Thyroid gland (tissue), 4 donors: ENCODE results near the gene SMPDL3B. TPM values are rescaled to one million over a fixed set of nuclear protein-coding genes. Genes with fewer than 3 reads are reported as not detected.

ENCODE experiments used
- DNase-seq, 2 donors: peaks; one replicate each; pipeline ENCODE4 v3.0.0-alpha.2; 2019
- H3K27ac ChIP-seq, 3 donors: fragments of 200-600 bp; sonication (generic); 1 replicate in 2 of 3; 2 replicates in 1 of 3; pipeline ENCODE4 v1.5.1; 2016 to 2019; ENCODE audit warnings: mild to moderate bottlenecking in 1 of 3, moderate library complexity in 1 of 3
- H3K27me3 ChIP-seq: fragments of 200-600 bp; sonication (generic); one replicate; pipeline ENCODE4 v1.5.1; 2019
- H3K36me3 ChIP-seq, 2 donors: fragments of 200-600 bp; sonication (generic); one replicate each; pipeline ENCODE4 v1.5.1; 2016 to 2019
- H3K4me1 ChIP-seq, 2 donors: fragments of 200-600 bp; sonication (generic); one replicate each; pipeline ENCODE4 v1.5.1; 2017 to 2019
- H3K4me3 ChIP-seq, 3 donors: fragments of 200-600 bp; sonication (generic); replicated peaks in 1 of 3; 1 replicate in 2 of 3; 2 replicates in 1 of 3; pipeline ENCODE4 v1.5.1; 2016; ENCODE audit warnings: mild to moderate bottlenecking in 1 of 3
- H3K9me3 ChIP-seq: fragments of 200-600 bp; sonication (generic); one replicate; pipeline ENCODE4 v1.5.1; 2017
- POLR2A ChIP-seq, 2 donors: fragments of 450-650 bp; IDR thresholded peaks; one replicate each; pipeline ENCODE4 v1.6.1; 2017; ENCODE audit warnings: antibody characterized with exemption in 2 of 2, mild to moderate bottlenecking in 2 of 2, moderate library complexity in 1 of 2
- WGBS, 2 donors: methylation state at CpG; one replicate each; pipeline ENCODE4 v1.1.5; 2017; 5-methylcytosine and 5-hydroxymethylcytosine counted together
- intact Hi-C: fragments of 100-400 bp; cut with DNase I; formaldehyde crosslinking; loops from one replicate; pipeline ENCODE4 v1.15.1; 2023
- total RNA-seq, 4 donors: library from RNA; depleted of rRNA; stranded (reverse); fragments of >200 nt; gene quantifications; one replicate each; pipeline ENCODE4 v1.2.3, GENCODE V29; 2016
- TF ChIP-seq, protein P1 (sequence below), 6 experiments: fragments of 200-600 bp in 3 of 6; fragments of 450-650 bp in 3 of 6; sonication (generic) in 3 of 6; IDR thresholded peaks; one replicate each; pipeline ENCODE4 v1.5.1; 2016 to 2019; ENCODE audit warnings: antibody characterized with exemption in 6 of 6, mild to moderate bottlenecking in 2 of 6, inconsistent platforms in 1 of 6, moderate library complexity in 1 of 6

The SMPDL3B gene
- total RNA-seq, 4 donors from 2014 or later: 22.3 to 37.8 (median 26.9) TPM

DNA sequence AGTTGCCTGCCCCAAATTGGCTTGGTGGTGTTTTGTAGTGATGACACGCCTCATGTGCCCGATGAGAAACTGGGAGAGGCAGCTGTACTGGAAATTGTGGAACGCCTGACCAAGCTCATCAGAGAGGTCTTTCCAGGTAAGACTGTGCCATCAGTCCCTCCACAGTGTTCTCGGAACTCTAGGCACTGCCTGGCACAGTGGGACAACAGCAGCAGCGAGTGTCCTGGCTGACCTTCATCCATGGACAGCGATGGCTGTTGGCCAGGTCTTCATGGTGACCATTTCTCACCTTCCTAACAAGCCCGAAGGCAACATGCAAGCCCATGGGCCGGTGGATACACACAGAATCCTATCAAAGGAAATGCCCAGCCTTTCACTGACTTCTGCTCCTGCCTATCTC lies 14.2 kb downstream of the SMPDL3B start:
- DNase-seq: no peak
- TF ChIP-seq, protein P1, sequence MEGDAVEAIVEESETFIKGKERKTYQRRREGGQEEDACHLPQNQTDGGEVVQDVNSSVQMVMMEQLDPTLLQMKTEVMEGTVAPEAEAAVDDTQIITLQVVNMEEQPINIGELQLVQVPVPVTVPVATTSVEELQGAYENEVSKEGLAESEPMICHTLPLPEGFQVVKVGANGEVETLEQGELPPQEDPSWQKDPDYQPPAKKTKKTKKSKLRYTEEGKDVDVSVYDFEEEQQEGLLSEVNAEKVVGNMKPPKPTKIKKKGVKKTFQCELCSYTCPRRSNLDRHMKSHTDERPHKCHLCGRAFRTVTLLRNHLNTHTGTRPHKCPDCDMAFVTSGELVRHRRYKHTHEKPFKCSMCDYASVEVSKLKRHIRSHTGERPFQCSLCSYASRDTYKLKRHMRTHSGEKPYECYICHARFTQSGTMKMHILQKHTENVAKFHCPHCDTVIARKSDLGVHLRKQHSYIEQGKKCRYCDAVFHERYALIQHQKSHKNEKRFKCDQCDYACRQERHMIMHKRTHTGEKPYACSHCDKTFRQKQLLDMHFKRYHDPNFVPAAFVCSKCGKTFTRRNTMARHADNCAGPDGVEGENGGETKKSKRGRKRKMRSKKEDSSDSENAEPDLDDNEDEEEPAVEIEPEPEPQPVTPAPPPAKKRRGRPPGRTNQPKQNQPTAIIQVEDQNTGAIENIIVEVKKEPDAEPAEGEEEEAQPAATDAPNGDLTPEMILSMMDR (IDR thresholded peaks at IDR 0.05): no peak
- no peak for TF ChIP-seq POLR2A (IDR thresholded peaks at IDR 0.05)
- H3K4me3 ChIP-seq: no peak overlapping the region
- H3K27me3 ChIP-seq: no peaks in the 10 kb centered on the region
- H3K36me3 ChIP-seq: no peaks in the 10 kb centered on the region
- H3K4me1 ChIP-seq: no peaks in the 10 kb centered on the region
- intact Hi-C loops: no loop called here
- no peak overlapping the region for H3K27ac ChIP-seq
- 93 to 94% methylated on average over 8 of the region's 8 CpGs for WGBS, 2 donors
- no peaks in the 10 kb centered on the region for H3K9me3 ChIP-seq

DNA sequence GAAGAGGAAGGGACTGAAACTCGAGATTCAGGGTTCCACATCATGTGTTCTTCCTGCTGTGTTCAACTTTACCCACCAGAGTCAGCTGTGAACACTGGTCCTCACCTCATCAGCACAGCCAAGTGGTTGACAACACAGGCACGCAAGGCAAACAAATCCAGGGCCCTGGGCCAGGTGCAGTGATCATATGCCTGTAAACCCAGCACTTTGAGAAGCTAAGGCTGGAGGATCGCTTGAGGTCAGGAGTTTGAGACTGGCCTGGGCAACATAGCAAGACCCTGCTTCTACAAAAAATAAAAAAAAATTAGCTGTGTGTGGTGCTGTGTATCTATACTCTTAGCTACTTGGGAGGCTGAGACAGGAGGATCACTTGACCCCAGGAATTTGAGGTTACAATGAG lies 16.6 kb downstream of the SMPDL3B start:
- H3K27ac ChIP-seq: no peak overlapping the region
- 52 to 60% methylated on average over 3 of the region's 3 CpGs for WGBS, 2 donors
- intact Hi-C loops: no loop called here
- no peaks in the 10 kb centered on the region for H3K27me3 ChIP-seq
- no peaks in the 10 kb centered on the region for H3K36me3 ChIP-seq
- no peak overlapping the region for H3K4me3 ChIP-seq
- no peaks in the 10 kb centered on the region for H3K9me3 ChIP-seq
- DNase-seq: no peak
- TF ChIP-seq POLR2A (IDR thresholded peaks at IDR 0.05): no peak
- TF ChIP-seq, protein P1 (IDR thresholded peaks at IDR 0.05): no peak
- peaks cover 10 to 18% of the 10 kb centered on the region in 2 donors for H3K4me1 ChIP-seq

DNA sequence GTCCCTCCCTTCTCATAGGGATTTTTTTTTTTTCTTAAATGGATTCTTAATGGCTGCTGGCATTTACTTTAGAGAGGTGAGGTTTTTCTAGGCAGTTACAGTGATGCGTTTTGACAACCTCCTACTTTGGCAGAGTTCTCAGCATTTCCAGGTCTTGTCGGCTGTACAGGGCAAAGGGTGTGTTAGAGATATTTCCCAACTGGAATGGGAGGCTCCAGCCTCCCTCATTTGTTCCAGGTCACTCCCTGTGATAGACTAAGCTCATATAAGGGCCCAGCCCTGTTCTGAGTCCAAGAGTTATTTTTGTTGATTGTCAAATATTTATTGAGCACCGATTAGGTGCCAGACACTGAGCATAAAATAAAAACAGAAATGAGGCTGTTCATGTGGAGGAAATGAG lies 17.3 kb downstream of the SMPDL3B start:
- H3K27ac ChIP-seq: no peak overlapping the region
- intact Hi-C loops: no loop called here
- DNase-seq: no peak
- TF ChIP-seq POLR2A (IDR thresholded peaks at IDR 0.05): no peak
- TF ChIP-seq, protein P1 (IDR thresholded peaks at IDR 0.05): no peak
- peaks cover 10 to 18% of the 10 kb centered on the region in 2 donors for H3K4me1 ChIP-seq
- no peak overlapping the region for H3K4me3 ChIP-seq
- H3K36me3 ChIP-seq: no peaks in the 10 kb centered on the region
- 68 to 81% methylated on average over 3 of the region's 3 CpGs for WGBS, 2 donors
- no peaks in the 10 kb centered on the region for H3K9me3 ChIP-seq
- no peaks in the 10 kb centered on the region for H3K27me3 ChIP-seq

DNA sequence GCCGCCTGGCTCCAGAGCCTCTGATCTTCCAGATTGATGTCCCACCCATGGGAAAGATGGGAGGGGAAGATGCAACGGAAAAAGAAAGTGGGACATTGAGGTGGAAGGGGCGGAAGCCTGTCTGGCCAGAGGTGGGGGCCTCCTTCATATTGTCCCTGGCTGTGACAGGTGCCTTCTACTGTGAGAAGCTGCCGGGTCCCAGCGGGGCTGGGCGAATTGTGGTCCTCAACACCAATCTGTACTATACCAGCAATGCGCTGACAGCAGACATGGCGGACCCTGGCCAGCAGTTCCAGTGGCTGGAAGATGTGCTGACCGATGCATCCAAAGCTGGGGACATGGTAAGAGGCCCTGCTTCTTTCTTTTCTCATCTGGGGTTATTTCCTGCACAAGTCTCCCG lies 19.4 kb downstream of the SMPDL3B start:
- intact Hi-C loops: no loop called here
- no peak for DNase-seq
- no peak overlapping the region for H3K27ac ChIP-seq
- 95 to 97% methylated on average over 10 of the region's 10 CpGs for WGBS, 2 donors
- no peak for TF ChIP-seq POLR2A (IDR thresholded peaks at IDR 0.05)
- TF ChIP-seq, protein P1 (IDR thresholded peaks at IDR 0.05): no peak
- H3K27me3 ChIP-seq: no peaks in the 10 kb centered on the region
- H3K36me3 ChIP-seq: no peaks in the 10 kb centered on the region
- H3K4me1 ChIP-seq: peaks cover 10 to 21% of the 10 kb centered on the region in 2 donors
- H3K4me3 ChIP-seq: no peak overlapping the region
- H3K9me3 ChIP-seq: no peaks in the 10 kb centered on the region

DNA sequence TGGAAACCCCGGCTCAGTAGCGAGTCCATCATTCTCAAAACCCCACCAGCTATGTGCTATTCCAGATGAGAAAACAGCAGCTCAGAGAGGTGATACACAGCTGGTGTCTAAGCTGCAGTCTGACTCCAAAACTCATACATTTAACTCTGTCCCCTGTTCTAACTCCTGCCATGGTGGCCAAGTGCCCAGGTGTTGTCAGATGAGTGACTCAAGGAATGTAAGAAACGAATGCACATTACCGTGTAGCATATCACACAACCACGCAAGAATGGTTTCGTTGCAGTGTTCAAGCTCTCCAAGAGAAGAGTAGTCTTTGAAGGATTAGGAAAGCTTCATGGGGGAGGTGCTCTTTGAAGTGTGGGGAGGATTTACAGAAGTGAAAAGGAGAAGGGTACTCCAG lies 20.3 kb downstream of the SMPDL3B start:
- peaks cover 10 to 21% of the 10 kb centered on the region in 2 donors for H3K4me1 ChIP-seq
- intact Hi-C loops: no loop called here
- 31 to 60% methylated on average over 6 of the region's 6 CpGs for WGBS, 2 donors
- peak overlapping the region; percentile 13 to 33 (median 27) for H3K27ac ChIP-seq
- H3K36me3 ChIP-seq: no peaks in the 10 kb centered on the region
- H3K9me3 ChIP-seq: no peaks in the 10 kb centered on the region
- TF ChIP-seq, protein P1 (IDR thresholded peaks at IDR 0.05): no peak
- TF ChIP-seq POLR2A (IDR thresholded peaks at IDR 0.05): no peak
- peak; percentile 81 to 86 for DNase-seq
- no peaks in the 10 kb centered on the region for H3K27me3 ChIP-seq
- H3K4me3 ChIP-seq: no peak overlapping the region
